Endothelial cell (in vitro differentiated cells): ENCODE results near the gene CEP295NL. TPM values are rescaled to one million over a fixed set of nuclear protein-coding genes. Genes with fewer than 3 reads are reported as not detected.

Experiments
- DNase-seq: peaks from one replicate; pipeline ENCODE4 v3.0.0; 2021; ENCODE audit warnings: low spot score
- H3K27ac Mint-ChIP-seq: one replicate; pipeline ENCODE4 v1.8.0; 2021; ENCODE audit warnings: mixed read lengths, inconsistent platforms; ENCODE audit not compliant: unreplicated experiment
- H3K27me3 Mint-ChIP-seq: one replicate; pipeline ENCODE4 v1.8.0; 2021; ENCODE audit warnings: mild to moderate bottlenecking, moderate library complexity, mixed read lengths, inconsistent platforms; ENCODE audit not compliant: unreplicated experiment
- H3K36me3 Mint-ChIP-seq: one replicate; pipeline ENCODE4 v1.8.0; 2021; ENCODE audit warnings: mild to moderate bottlenecking, low read depth, mixed read lengths, inconsistent platforms; ENCODE audit not compliant: unreplicated experiment
- H3K4me1 Mint-ChIP-seq: one replicate; pipeline ENCODE4 v1.8.0; 2021; ENCODE audit warnings: mild to moderate bottlenecking, mixed read lengths, inconsistent platforms; ENCODE audit not compliant: unreplicated experiment
- H3K4me3 Mint-ChIP-seq: one replicate; pipeline ENCODE4 v1.8.0; 2021; ENCODE audit warnings: mild to moderate bottlenecking, mixed read lengths, inconsistent platforms; ENCODE audit not compliant: unreplicated experiment
- H3K9me3 Mint-ChIP-seq: one replicate; pipeline ENCODE4 v1.8.0; 2021; ENCODE audit warnings: mixed read lengths, inconsistent platforms; ENCODE audit not compliant: unreplicated experiment
- total RNA-seq: library from RNA; stranded (reverse); fragmentation: NEBNext Ultra II Directional; extraction: Animal tissue kit (Norgen Biotek cat#: 25700); gene quantifications from one replicate; pipeline ENCODE4 v1.2.1, GENCODE V29; 2021; ENCODE audit not compliant: unreplicated experiment
- TF ChIP-seq, protein P1 (sequence below): fragments of 200-600 bp; sonication (generic); IDR thresholded peaks from one replicate; pipeline ENCODE4 v1.5.0; 2021; ENCODE audit warnings: antibody characterized with exemption; ENCODE audit not compliant: unreplicated experiment

The CEP295NL gene
- total RNA-seq, 1 donor from 2014 or later: 1.4 TPM

DNA sequence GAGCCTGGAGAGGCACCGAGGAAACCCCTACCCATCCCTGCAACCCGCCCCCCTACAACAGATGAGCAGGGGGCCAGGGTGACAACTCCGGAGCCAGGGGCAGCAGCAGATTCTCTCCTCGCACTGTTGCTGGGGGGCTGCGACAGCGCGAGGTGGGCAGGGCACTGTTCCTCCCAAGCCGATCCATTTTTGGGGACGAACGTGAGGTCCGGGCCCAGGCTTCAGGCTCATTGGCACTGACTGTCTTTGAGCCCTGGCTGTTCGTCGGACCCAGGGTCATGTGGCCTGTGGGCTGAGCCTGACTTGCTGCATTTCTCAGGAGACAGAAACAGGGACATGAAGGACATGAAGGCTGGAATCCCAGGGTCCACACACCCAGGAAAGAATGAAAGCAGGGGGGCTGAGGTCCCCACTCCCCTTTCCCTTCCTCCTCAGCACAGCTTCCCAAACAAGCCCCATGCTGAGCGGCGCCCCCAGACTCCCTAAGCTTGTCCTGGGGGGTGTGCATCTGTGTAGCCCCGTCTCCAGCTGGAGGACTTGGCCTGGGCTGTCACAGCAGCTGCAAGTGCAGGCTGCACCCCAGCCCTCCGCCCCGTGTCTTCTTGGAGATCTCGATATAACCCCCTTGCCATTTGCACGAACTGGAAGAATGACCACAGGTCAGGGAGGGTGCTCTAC is 18.7 kb downstream of the CEP295NL start:
- H3K27me3 Mint-ChIP-seq: peaks cover 8% of the 10 kb centered on the region
- H3K4me1 Mint-ChIP-seq: peaks cover 10% of the 10 kb centered on the region
- no peak for DNase-seq
- TF ChIP-seq, protein P1, sequence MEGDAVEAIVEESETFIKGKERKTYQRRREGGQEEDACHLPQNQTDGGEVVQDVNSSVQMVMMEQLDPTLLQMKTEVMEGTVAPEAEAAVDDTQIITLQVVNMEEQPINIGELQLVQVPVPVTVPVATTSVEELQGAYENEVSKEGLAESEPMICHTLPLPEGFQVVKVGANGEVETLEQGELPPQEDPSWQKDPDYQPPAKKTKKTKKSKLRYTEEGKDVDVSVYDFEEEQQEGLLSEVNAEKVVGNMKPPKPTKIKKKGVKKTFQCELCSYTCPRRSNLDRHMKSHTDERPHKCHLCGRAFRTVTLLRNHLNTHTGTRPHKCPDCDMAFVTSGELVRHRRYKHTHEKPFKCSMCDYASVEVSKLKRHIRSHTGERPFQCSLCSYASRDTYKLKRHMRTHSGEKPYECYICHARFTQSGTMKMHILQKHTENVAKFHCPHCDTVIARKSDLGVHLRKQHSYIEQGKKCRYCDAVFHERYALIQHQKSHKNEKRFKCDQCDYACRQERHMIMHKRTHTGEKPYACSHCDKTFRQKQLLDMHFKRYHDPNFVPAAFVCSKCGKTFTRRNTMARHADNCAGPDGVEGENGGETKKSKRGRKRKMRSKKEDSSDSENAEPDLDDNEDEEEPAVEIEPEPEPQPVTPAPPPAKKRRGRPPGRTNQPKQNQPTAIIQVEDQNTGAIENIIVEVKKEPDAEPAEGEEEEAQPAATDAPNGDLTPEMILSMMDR: no peak
- peak overlapping the region; percentile 64 for H3K27ac Mint-ChIP-seq
- no peaks in the 10 kb centered on the region for H3K36me3 Mint-ChIP-seq
- no peak overlapping the region for H3K4me3 Mint-ChIP-seq
- H3K9me3 Mint-ChIP-seq: no peaks in the 10 kb centered on the region

DNA sequence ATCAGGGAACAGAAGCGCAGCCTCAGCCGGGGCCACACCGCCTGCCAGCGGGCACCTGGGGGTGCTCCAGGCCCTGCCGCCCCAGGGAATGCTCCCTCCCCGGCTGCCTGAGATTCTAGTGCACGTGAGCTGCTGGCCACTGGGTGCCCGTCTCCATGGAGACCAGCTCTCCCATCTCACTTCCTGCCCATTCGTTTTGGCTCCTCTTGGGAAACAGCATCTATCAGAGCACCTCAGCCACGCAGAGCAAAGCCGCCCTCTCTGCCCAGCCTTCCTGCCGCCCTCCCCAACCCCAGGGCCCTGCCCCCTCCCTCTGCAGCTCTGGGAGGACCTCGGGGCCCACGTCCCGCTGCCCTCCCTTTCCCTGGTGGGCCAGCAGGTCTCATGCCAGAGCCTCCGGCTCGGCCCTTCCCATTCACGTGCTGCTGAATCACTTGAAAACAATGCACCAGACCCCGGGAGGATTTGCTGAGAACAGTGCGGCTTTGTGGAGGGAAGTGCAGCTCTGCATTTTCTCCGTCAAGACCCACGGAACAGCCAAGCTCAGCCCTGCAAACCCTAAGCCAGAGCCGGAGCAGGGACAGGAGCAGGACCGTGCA is 19.4 kb downstream of the CEP295NL start:
- Mint-ChIP-seq H3K27ac (peak overlapping the region; percentile 93), H3K4me1 (peaks cover 17% of the 10 kb centered on the region), H3K27me3 (peaks cover 9% of the 10 kb centered on the region), H3K4me3 (no peak overlapping the region), H3K36me3 (no peaks in the 10 kb centered on the region), H3K9me3 (no peaks in the 10 kb centered on the region)
- DNase-seq: peak; percentile 63
- TF ChIP-seq, protein P1: no peak

DNA sequence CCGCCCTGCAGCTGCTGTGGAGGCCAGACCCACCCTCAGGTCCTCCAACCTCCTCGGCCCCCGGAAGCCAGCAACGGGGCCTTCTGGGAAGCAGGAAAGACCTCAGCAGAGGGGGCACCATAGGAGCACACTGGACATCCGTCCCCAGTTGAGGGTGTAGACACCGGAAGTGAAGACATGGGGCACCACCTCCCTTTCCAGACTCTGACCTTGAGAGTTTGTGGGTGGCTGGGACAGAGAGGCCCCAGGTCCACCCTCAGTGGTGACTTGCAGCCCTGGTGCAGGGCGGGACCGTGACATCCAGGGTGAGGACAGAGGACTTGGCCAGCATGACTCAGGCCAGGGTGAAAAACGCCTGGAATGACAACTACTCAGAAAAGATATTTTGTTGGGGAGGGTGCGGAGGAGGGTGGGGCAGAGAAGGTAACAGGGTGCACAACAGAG is 19.9 kb downstream of the CEP295NL start:
- peaks cover 17% of the 10 kb centered on the region for H3K4me1 Mint-ChIP-seq
- H3K27me3 Mint-ChIP-seq: peaks cover 9% of the 10 kb centered on the region
- peak overlapping the region; percentile 93 for H3K27ac Mint-ChIP-seq
- no peaks in the 10 kb centered on the region for H3K9me3 Mint-ChIP-seq
- TF ChIP-seq, protein P1: no peak
- DNase-seq: no peak
- no peak overlapping the region for H3K4me3 Mint-ChIP-seq
- no peaks in the 10 kb centered on the region for H3K36me3 Mint-ChIP-seq

DNA sequence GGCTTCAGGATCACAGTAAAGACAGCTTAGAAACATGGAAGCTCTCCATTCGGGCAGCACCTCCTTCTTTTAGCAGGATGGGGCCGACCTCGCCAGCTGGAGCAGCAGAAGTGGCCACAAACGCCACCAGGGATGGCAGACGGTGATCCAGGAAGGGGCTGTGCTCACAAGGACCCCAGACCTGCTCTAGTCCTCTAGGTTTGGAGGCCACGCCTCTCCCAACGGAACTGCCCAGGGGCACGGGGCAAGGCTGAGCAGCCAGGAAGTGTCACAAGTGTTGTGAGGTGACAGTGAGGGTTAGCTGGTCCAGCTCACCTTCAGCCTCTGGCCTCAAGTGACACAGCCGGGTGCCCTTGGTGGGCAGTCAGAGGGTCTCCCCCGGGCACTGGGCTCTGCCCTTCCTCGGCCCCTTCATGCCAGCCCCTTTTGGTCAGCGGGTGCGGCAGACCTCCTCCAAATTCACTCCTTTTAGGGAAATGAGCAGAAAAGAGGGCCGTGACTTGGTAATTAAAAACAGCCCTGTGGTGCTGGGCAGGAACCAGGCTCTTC is 20.4 kb downstream of the CEP295NL start:
- peaks cover 17% of the 10 kb centered on the region for H3K4me1 Mint-ChIP-seq
- TF ChIP-seq, protein P1: no peak
- H3K4me3 Mint-ChIP-seq: no peak overlapping the region
- H3K27me3 Mint-ChIP-seq: peaks cover 9% of the 10 kb centered on the region
- DNase-seq: no peak
- no peaks in the 10 kb centered on the region for H3K9me3 Mint-ChIP-seq
- H3K36me3 Mint-ChIP-seq: no peaks in the 10 kb centered on the region
- no peak overlapping the region for H3K27ac Mint-ChIP-seq
